Measurements from ENCODE around the gene RTP3. TPM values are rescaled to one million over a fixed set of nuclear protein-coding genes. Genes with fewer than 3 reads are reported as not detected.

Gene RTP3
- total RNA-seq, 1 experiment from 2014 or later, result not detected

DNA sequence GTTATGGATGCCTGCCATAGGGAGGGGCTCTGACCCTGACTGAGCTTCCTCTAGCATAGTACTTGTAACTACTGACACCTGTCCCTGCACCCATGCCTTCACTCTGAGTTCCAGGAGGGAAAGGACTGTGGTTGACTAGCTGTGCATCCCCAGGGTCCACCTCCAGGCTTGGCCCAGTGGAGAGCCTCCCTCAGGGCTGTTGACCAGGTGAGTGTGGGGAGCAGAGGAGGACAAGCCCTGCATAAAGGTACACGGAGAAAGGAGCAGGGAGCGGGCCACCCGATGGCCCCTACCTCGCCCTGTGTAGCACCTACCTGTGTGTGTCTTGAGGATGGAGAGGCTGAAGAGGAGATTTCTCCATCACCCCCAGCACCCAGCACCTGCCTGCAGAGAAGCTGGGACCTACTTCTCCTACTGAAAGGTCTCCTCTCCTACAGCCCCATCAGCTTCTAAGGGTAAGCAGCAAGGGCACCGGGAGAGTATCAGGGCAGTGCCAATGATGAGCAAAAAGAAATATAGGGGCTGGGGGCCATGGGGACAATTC lies 26.3 kb upstream of the RTP3 start:
- peaks cover under 1% of the 10 kb centered on the region for H3K27me3 ChIP-seq (ENCODE audit: control insufficient read depth, insufficient read depth, low read length)
- in situ Hi-C loops (cut with HindIII; ENCODE audit: low pct_unique_long_range_greater_than_20kb, low sequenced_read_pairs) (no loop called here), intact Hi-C loops (cut with micrococcal nuclease; ENCODE audit: unreplicated experiment) (no loop called here)
- H3K4me1 ChIP-seq (ENCODE audit: control insufficient read depth, insufficient read depth, low read length), result no peaks in the 10 kb centered on the region
- no peak overlapping the region for H3K27ac ChIP-seq (ENCODE audit: low read length)
- ChIA-PET POLR2A (no interaction called here), CTCF (no interaction called here)
- no peak for DNase-seq (ENCODE audit: low read depth, low spot score)
- no peak overlapping the region for H3K4me3 ChIP-seq (ENCODE audit: low read depth in 2 of 2, low read length in 2 of 2)
- no TSS peak for BruUV-seq (replicated peaks)
- no peaks in the 10 kb centered on the region for H3K36me3 ChIP-seq (ENCODE audit: control insufficient read depth, insufficient read depth, low read length)
- ATAC-seq, result no peak
- H3K9me3 ChIP-seq (ENCODE audit: control insufficient read depth, insufficient read depth, low read depth, low read length), result no peaks in the 10 kb centered on the region
- TF ChIP-seq POLR2AphosphoS5 (IDR thresholded peaks at IDR 0.05; ENCODE audit: low read depth, low read length), result no peak
- TF ChIP-seq, protein P1, sequence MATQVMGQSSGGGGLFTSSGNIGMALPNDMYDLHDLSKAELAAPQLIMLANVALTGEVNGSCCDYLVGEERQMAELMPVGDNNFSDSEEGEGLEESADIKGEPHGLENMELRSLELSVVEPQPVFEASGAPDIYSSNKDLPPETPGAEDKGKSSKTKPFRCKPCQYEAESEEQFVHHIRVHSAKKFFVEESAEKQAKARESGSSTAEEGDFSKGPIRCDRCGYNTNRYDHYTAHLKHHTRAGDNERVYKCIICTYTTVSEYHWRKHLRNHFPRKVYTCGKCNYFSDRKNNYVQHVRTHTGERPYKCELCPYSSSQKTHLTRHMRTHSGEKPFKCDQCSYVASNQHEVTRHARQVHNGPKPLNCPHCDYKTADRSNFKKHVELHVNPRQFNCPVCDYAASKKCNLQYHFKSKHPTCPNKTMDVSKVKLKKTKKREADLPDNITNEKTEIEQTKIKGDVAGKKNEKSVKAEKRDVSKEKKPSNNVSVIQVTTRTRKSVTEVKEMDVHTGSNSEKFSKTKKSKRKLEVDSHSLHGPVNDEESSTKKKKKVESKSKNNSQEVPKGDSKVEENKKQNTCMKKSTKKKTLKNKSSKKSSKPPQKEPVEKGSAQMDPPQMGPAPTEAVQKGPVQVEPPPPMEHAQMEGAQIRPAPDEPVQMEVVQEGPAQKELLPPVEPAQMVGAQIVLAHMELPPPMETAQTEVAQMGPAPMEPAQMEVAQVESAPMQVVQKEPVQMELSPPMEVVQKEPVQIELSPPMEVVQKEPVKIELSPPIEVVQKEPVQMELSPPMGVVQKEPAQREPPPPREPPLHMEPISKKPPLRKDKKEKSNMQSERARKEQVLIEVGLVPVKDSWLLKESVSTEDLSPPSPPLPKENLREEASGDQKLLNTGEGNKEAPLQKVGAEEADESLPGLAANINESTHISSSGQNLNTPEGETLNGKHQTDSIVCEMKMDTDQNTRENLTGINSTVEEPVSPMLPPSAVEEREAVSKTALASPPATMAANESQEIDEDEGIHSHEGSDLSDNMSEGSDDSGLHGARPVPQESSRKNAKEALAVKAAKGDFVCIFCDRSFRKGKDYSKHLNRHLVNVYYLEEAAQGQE (IDR thresholded peaks at IDR 0.05; ENCODE audit: insufficient read depth in 1 of 2, low read depth in 2 of 2, low read length in 1 of 2), result no peak
- TF ChIP-seq, protein P2, sequence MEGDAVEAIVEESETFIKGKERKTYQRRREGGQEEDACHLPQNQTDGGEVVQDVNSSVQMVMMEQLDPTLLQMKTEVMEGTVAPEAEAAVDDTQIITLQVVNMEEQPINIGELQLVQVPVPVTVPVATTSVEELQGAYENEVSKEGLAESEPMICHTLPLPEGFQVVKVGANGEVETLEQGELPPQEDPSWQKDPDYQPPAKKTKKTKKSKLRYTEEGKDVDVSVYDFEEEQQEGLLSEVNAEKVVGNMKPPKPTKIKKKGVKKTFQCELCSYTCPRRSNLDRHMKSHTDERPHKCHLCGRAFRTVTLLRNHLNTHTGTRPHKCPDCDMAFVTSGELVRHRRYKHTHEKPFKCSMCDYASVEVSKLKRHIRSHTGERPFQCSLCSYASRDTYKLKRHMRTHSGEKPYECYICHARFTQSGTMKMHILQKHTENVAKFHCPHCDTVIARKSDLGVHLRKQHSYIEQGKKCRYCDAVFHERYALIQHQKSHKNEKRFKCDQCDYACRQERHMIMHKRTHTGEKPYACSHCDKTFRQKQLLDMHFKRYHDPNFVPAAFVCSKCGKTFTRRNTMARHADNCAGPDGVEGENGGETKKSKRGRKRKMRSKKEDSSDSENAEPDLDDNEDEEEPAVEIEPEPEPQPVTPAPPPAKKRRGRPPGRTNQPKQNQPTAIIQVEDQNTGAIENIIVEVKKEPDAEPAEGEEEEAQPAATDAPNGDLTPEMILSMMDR (IDR thresholded peaks at IDR 0.05), result no peak
- TF ChIP-seq SIN3A (IDR thresholded peaks at IDR 0.05; ENCODE audit: borderline replicate concordance, insufficient read depth, low read depth, low read length), result no peak
- no peak for TF ChIP-seq TCF7L2 (IDR thresholded peaks at IDR 0.05; ENCODE audit: low read depth, low read length)

DNA sequence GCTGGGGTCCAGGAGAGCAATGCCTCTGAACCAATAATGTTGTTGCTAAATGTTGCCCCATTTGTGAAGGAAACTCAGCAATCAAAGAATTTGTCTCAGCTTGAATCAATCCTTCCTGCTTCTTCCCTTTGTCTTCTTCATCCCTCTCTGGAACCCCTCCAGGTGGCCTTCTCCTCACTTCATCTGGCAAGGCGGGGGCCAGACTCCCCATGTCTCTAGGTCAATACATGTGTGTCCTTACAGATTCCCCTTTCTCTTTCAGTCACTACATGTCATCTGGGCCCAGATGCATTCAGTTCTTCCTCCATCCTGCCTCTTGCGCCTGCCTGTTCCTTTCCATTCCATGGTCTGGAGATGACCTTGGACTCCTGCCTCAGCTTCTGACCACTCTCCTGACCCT lies 25.0 kb upstream of the RTP3 start:
- BruUV-seq (replicated peaks), result no TSS peak
- ChIA-PET CTCF (no interaction called here), POLR2A (interaction anchor here (0.6 kb wide), 1 partner anchor 75 kb away, joined by 3 read pairs; no protein-coding TSS in a partner anchor)
- no peaks in the 10 kb centered on the region for H3K9me3 ChIP-seq (ENCODE audit: control insufficient read depth, insufficient read depth, low read depth, low read length)
- in situ Hi-C loops (cut with HindIII; ENCODE audit: low pct_unique_long_range_greater_than_20kb, low sequenced_read_pairs) (no loop called here), intact Hi-C loops (cut with micrococcal nuclease; ENCODE audit: unreplicated experiment) (no loop called here)
- H3K4me3 ChIP-seq (ENCODE audit: low read depth in 2 of 2, low read length in 2 of 2), result no peak overlapping the region
- no peaks in the 10 kb centered on the region for H3K36me3 ChIP-seq (ENCODE audit: control insufficient read depth, insufficient read depth, low read length)
- H3K27me3 ChIP-seq (ENCODE audit: control insufficient read depth, insufficient read depth, low read length), result peaks cover 2% of the 10 kb centered on the region
- H3K4me1 ChIP-seq (ENCODE audit: control insufficient read depth, insufficient read depth, low read length), result no peaks in the 10 kb centered on the region
- ATAC-seq, result no peak
- no peak for DNase-seq (ENCODE audit: low read depth, low spot score)
- H3K27ac ChIP-seq (ENCODE audit: low read length), result no peak overlapping the region
- TF ChIP-seq POLR2AphosphoS5 (IDR thresholded peaks at IDR 0.05; ENCODE audit: low read depth, low read length) (no peak), SIN3A (IDR thresholded peaks at IDR 0.05; ENCODE audit: borderline replicate concordance, insufficient read depth, low read depth, low read length) (no peak), TCF7L2 (IDR thresholded peaks at IDR 0.05; ENCODE audit: low read depth, low read length) (no peak)
- TF ChIP-seq, protein P1 (IDR thresholded peaks at IDR 0.05; ENCODE audit: insufficient read depth in 1 of 2, low read depth in 2 of 2, low read length in 1 of 2), result no peak
- TF ChIP-seq, protein P2 (IDR thresholded peaks at IDR 0.05), result no peak

Measured in Panc1 (cell line).